Breast epithelium (tissue), 3 donors: ENCODE data around the gene PROB1.

Experiments used
- POLR2A ChIP-seq: fragments of 450-650 bp; IDR thresholded peaks from one replicate; pipeline ENCODE4 v1.6.1; 2016; ENCODE audit warnings: antibody characterized with exemption, mild to moderate bottlenecking, moderate library complexity
- TF ChIP-seq, protein P1 (sequence below), 3 donors: fragments of 450-650 bp; IDR thresholded peaks; one replicate each; pipeline ENCODE4 v1.5.1; 2016 to 2017; ENCODE audit warnings: antibody characterized with exemption in 3 of 3, mild to moderate bottlenecking in 3 of 3, moderate library complexity in 3 of 3

DNA sequence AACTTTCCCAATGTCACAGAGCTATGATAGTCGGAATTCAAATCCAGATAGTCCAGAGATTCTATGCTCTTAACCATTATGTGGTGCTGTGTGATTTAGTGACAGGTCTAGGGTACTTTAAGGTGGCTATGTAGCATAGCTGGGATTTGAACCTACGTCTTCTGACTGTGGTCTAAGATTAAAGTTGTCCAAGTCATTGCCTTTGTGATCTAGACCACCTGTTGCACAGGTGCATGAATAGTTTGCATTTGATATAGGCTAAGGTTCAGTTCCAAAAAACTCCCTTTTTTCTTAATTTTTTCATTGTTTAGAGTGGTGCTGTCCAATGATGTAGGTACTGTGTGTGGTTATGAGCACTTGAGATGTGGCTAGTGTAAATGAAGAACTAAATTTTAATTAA lies 50.7 kb downstream of the PROB1 start:
- TF ChIP-seq, protein P1, sequence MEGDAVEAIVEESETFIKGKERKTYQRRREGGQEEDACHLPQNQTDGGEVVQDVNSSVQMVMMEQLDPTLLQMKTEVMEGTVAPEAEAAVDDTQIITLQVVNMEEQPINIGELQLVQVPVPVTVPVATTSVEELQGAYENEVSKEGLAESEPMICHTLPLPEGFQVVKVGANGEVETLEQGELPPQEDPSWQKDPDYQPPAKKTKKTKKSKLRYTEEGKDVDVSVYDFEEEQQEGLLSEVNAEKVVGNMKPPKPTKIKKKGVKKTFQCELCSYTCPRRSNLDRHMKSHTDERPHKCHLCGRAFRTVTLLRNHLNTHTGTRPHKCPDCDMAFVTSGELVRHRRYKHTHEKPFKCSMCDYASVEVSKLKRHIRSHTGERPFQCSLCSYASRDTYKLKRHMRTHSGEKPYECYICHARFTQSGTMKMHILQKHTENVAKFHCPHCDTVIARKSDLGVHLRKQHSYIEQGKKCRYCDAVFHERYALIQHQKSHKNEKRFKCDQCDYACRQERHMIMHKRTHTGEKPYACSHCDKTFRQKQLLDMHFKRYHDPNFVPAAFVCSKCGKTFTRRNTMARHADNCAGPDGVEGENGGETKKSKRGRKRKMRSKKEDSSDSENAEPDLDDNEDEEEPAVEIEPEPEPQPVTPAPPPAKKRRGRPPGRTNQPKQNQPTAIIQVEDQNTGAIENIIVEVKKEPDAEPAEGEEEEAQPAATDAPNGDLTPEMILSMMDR (IDR thresholded peaks at IDR 0.05): no peak
- TF ChIP-seq POLR2A: no peak
